HepG2 (cell line): ENCODE measurements around the gene TNIP1. TPM values are rescaled to one million over a fixed set of nuclear protein-coding genes. Genes with fewer than 3 reads are reported as not detected.

ENCODE experiments used
- ETV5 ChIP-seq: IDR thresholded peaks from 2 replicates; pipeline ENCODE4 v1.6.1; 2018; ENCODE audit warnings: missing biosample characterization, missing genetic modification reagents, inconsistent platforms, borderline replicate concordance
- FOXA3 ChIP-seq: IDR thresholded peaks from 2 replicates; pipeline ENCODE4 v1.6.1; 2016; ENCODE audit warnings: missing genetic modification reagents, missing compliant biosample characterization
- LCORL ChIP-seq, 2 experiments: fragments of 450-650 bp in 1 of 2; sonication (generic) in 1 of 2; formaldehyde crosslinking in 1 of 2; IDR thresholded peaks; 2 replicates each; pipeline versions ENCODE4 v1.5.0 to v1.6.1; 2017 to 2020; ENCODE audit warnings: antibody characterized with exemption in 1 of 2, missing genetic modification reagents in 1 of 2
- NR2C2 ChIP-seq: sonication (generic); formaldehyde crosslinking; IDR thresholded peaks from 2 replicates; pipeline ENCODE4 v1.4.0; 2020; ENCODE audit warnings: missing genetic modification reagents, mild to moderate bottlenecking, moderate library complexity, borderline replicate concordance
- ONECUT2 ChIP-seq: sonication (generic); formaldehyde crosslinking; IDR thresholded peaks from 2 replicates; pipeline ENCODE4 v1.4.0; 2020; ENCODE audit warnings: missing genetic modification reagents
- SALL2 ChIP-seq: sonication (generic); formaldehyde crosslinking; IDR thresholded peaks from 2 replicates; pipeline ENCODE4 v1.8.1; 2023; ENCODE audit warnings: mild to moderate bottlenecking, missing genetic modification reagents, inconsistent platforms
- SOX5 ChIP-seq: IDR thresholded peaks from 2 replicates; pipeline ENCODE4 v1.6.1; 2016; ENCODE audit warnings: borderline replicate concordance
- TBX3 ChIP-seq: fragments of 450-650 bp; IDR thresholded peaks from 2 replicates; pipeline ENCODE4 v1.6.1; 2017; ENCODE audit warnings: antibody characterized with exemption, mild to moderate bottlenecking, inconsistent platforms, borderline replicate concordance
- TEAD3 ChIP-seq: optimal IDR thresholded peaks from 2 replicates; pipeline ENCODE3; 2016; ENCODE audit warnings: borderline replicate concordance
- ZBED4 ChIP-seq: sonication (generic); formaldehyde crosslinking; IDR thresholded peaks from 2 replicates; pipeline ENCODE4 v1.4.0; 2020; ENCODE audit warnings: missing genetic modification reagents, borderline replicate concordance
- ZNF609 ChIP-seq: sonication (generic); formaldehyde crosslinking; IDR thresholded peaks from 2 replicates; pipeline ENCODE4 v1.4.0; 2020; ENCODE audit warnings: mild to moderate bottlenecking, missing genetic modification reagents, borderline replicate concordance
- polyA plus RNA-seq, 8 experiments: library from polyadenylated mRNA; depleted of rRNA in 3 of 8; stranded (reverse) in 7 of 8; unstranded in 1 of 8; fragments of >200 nt; fragmentation: Illumina TruSeq in 4 of 8; extraction: Trizol in 4 of 8; gene quantifications; 2 replicates each; pipeline versions ENCODE4 v1.2.1 to v1.2.3, GENCODE V29; 2011 to 2016; ENCODE audit warnings: low read depth in 4 of 8, missing spikeins in 1 of 8, mixed read lengths in 1 of 8; ENCODE audit not compliant: insufficient read depth in 1 of 8
- total RNA-seq, 5 experiments: library from RNA; depleted of rRNA; stranded (reverse); fragments of >200 nt; fragmentation: Illumina TruSeq; extraction: Trizol; gene quantifications; 2 replicates each; pipeline ENCODE4 v1.2.3, GENCODE V29; 2016; ENCODE audit warnings: low read depth in 1 of 5
- TF ChIP-seq, protein P1 (sequence below): IDR thresholded peaks from 2 replicates; pipeline ENCODE4 v1.6.1; 2016
- TF ChIP-seq, protein P2 (sequence below): sonication (generic); formaldehyde crosslinking; IDR thresholded peaks from 2 replicates; pipeline ENCODE4 v1.4.0; 2020; ENCODE audit warnings: missing genetic modification reagents
- TF ChIP-seq, protein P3 (sequence below): sonication (generic); formaldehyde crosslinking; IDR thresholded peaks from 2 replicates; pipeline ENCODE4 v1.5.0; 2020; ENCODE audit warnings: mild to moderate bottlenecking, low read depth, missing genetic modification reagents, borderline replicate concordance

Gene TNIP1
- total and polyA plus RNA-seq, 2 of the 13 experiments (the other 11 are each of a cell fraction or from before 2014, with no cell fraction given): 26.2 to 45.9 TPM

GRCh38 chr5:151004499-151004898, 76.3 kb downstream of the TNIP1 start (continued):
- TF ChIP-seq, protein P1, sequence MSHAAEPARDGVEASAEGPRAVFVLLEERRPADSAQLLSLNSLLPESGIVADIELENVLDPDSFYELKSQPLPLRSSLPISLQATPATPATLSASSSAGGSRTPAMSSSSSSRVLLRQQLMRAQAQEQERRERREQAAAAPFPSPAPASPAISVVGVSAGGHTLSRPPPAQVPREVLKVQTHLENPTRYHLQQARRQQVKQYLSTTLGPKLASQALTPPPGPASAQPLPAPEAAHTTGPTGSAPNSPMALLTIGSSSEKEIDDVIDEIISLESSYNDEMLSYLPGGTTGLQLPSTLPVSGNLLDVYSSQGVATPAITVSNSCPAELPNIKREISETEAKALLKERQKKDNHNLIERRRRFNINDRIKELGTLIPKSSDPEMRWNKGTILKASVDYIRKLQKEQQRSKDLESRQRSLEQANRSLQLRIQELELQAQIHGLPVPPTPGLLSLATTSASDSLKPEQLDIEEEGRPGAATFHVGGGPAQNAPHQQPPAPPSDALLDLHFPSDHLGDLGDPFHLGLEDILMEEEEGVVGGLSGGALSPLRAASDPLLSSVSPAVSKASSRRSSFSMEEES (CRISPR knock-in tag): 0 out of 2 replicates have a peak, but pooled peaks have one; percentile 13
- TF ChIP-seq ZNF609 (CRISPR knock-in tag) (peak; percentile 80; the same call in 1 of the 2 replicates), ZBED4 (CRISPR knock-in tag) (peak; percentile 34; the same call in 1 of the 2 replicates), ONECUT2 (peak; percentile 62; the same call in 1 of the 2 replicates), TBX3 (no peak), NR2C2 (CRISPR knock-in tag) (0 out of 2 replicates have a peak, but pooled peaks have one; percentile 26), ETV5 (CRISPR knock-in tag) (peak; percentile 56; the same call in 1 of the 2 replicates), LCORL (IDR thresholded peaks at IDR 0.05) (no peak), LCORL (CRISPR knock-in tag; IDR thresholded peaks at IDR 0.05) (0 out of 2 replicates have a peak, but pooled peaks have one; percentile 17), SOX5 (CRISPR knock-in tag) (peak; percentile 96), FOXA3 (CRISPR knock-in tag) (peak; percentile 77), TEAD3 (CRISPR knock-in tag) (peak; percentile 80), SALL2 (CRISPR knock-in tag) (no peak)
- TF ChIP-seq, protein P2, sequence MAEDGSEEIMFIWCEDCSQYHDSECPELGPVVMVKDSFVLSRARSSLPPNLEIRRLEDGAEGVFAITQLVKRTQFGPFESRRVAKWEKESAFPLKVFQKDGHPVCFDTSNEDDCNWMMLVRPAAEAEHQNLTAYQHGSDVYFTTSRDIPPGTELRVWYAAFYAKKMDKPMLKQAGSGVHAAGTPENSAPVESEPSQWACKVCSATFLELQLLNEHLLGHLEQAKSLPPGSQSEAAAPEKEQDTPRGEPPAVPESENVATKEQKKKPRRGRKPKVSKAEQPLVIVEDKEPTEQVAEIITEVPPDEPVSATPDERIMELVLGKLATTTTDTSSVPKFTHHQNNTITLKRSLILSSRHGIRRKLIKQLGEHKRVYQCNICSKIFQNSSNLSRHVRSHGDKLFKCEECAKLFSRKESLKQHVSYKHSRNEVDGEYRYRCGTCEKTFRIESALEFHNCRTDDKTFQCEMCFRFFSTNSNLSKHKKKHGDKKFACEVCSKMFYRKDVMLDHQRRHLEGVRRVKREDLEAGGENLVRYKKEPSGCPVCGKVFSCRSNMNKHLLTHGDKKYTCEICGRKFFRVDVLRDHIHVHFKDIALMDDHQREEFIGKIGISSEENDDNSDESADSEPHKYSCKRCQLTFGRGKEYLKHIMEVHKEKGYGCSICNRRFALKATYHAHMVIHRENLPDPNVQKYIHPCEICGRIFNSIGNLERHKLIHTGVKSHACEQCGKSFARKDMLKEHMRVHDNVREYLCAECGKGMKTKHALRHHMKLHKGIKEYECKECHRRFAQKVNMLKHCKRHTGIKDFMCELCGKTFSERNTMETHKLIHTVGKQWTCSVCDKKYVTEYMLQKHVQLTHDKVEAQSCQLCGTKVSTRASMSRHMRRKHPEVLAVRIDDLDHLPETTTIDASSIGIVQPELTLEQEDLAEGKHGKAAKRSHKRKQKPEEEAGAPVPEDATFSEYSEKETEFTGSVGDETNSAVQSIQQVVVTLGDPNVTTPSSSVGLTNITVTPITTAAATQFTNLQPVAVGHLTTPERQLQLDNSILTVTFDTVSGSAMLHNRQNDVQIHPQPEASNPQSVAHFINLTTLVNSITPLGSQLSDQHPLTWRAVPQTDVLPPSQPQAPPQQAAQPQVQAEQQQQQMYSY (CRISPR knock-in tag): no peak
- TF ChIP-seq, protein P3, sequence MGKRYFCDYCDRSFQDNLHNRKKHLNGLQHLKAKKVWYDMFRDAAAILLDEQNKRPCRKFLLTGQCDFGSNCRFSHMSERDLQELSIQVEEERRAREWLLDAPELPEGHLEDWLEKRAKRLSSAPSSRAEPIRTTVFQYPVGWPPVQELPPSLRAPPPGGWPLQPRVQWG (CRISPR knock-in tag): no peak
